Measurements from ENCODE around the gene MYBBP1A. TPM values are rescaled to one million over a fixed set of nuclear protein-coding genes. Genes with fewer than 3 reads are reported as not detected.

MYBBP1A gene
- total RNA-seq, 2 experiments from 2014 or later: 58.0 to 58.2 TPM

DNA sequence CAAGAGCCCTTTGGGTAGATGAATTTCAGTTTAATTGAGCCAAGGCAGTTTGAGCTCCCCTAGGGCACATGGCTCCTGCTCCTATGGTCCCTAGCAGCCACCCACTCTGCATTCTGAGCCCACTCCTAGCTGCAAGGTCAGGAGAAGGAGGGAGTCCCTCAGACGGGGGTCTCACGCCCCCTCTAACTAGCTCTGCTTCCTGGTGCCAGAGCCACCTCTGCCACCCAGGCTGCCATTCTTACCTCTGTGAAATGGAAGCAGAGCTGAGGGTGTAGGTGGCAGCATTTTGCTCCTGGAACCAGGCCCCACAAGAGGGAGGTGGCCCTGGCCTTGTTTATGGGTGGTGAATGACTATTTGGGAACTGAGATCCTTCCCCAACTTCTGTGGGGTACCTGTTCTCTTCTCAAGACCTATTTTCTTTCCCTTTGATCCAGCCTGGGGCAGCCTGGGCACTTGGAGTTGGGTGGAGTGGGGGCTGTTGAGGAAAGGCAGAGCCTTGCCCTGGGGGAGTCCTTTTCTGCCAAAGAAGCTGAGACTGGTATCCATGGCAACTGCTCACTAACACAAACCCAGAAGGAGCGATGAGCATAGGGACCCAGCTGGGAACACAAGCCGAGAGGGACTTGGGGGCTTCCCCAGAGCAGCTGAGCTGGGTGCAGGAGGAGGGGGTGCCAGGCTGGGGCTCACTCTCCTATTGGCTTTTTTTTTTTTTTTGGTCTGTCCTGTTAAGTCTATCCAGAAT is 51.7 kb downstream of the MYBBP1A start:
- DNase-seq (no peak), ATAC-seq (ENCODE audit: poor library complexity) (no peak)
- H3K36me3 Mint-ChIP-seq (ENCODE audit: low read depth): no peaks in the 10 kb centered on the region
- Histone ChIP-seq H3K27me3 (ENCODE audit: control insufficient read depth in 1 of 2, insufficient read depth in 2 of 2, low read length in 2 of 2) (peaks cover 38 to 42% of the 10 kb centered on the region in 2 experiments), H3K36me3 (ENCODE audit: insufficient read depth, low read length) (no peaks in the 10 kb centered on the region), H3K9me3 (ENCODE audit: control insufficient read depth in 1 of 2, insufficient read depth in 1 of 2, low read length in 2 of 2) (peaks cover 0 to 4% of the 10 kb centered on the region in 2 experiments), H3K4me1 (ENCODE audit: insufficient read depth, low read length) (peaks cover 39% of the 10 kb centered on the region), H3K27ac (ENCODE audit: low read depth in 1 of 2, low read length in 2 of 2) (no peak overlapping the region), H3K4me3 (ENCODE audit: low read length) (no peak overlapping the region)
- peaks cover 49% of the 10 kb centered on the region for H3K27me3 Mint-ChIP-seq
- H3K4me1 Mint-ChIP-seq (ENCODE audit: low read depth): peaks cover 45% of the 10 kb centered on the region
- no peak overlapping the region for H3K27ac Mint-ChIP-seq
- ChIA-PET CTCF (no interaction called here), POLR2A (interaction anchor here (1.6 kb wide), 1 partner anchor 18 kb away, joined by 5 read pairs; no protein-coding TSS in a partner anchor)
- no peaks in the 10 kb centered on the region for H3K9me3 Mint-ChIP-seq
- intact Hi-C loops (cut with DNase I, micrococcal nuclease): no loop called here
- H3K4me3 Mint-ChIP-seq: peak overlapping the region; percentile 30
- TF ChIP-seq, protein P1, sequence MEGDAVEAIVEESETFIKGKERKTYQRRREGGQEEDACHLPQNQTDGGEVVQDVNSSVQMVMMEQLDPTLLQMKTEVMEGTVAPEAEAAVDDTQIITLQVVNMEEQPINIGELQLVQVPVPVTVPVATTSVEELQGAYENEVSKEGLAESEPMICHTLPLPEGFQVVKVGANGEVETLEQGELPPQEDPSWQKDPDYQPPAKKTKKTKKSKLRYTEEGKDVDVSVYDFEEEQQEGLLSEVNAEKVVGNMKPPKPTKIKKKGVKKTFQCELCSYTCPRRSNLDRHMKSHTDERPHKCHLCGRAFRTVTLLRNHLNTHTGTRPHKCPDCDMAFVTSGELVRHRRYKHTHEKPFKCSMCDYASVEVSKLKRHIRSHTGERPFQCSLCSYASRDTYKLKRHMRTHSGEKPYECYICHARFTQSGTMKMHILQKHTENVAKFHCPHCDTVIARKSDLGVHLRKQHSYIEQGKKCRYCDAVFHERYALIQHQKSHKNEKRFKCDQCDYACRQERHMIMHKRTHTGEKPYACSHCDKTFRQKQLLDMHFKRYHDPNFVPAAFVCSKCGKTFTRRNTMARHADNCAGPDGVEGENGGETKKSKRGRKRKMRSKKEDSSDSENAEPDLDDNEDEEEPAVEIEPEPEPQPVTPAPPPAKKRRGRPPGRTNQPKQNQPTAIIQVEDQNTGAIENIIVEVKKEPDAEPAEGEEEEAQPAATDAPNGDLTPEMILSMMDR (IDR thresholded peaks at IDR 0.05): no peak

- Histone ChIP-seq H3K27me3 (ENCODE audit: control insufficient read depth in 1 of 2, insufficient read depth in 2 of 2, low read length in 2 of 2) (peaks cover 38 to 42% of the 10 kb centered on the region in 2 experiments), H3K4me3 (ENCODE audit: low read length) (no peak overlapping the region), H3K27ac (ENCODE audit: low read depth in 1 of 2, low read length in 2 of 2) (no peak overlapping the region), H3K9me3 (ENCODE audit: control insufficient read depth in 1 of 2, insufficient read depth in 1 of 2, low read length in 2 of 2) (peaks cover 0 to 4% of the 10 kb centered on the region in 2 experiments), H3K36me3 (ENCODE audit: insufficient read depth, low read length) (no peaks in the 10 kb centered on the region), H3K4me1 (ENCODE audit: insufficient read depth, low read length) (peaks cover 44% of the 10 kb centered on the region)
- no peak for ATAC-seq (ENCODE audit: poor library complexity)
- no peaks in the 10 kb centered on the region for H3K9me3 Mint-ChIP-seq
- H3K36me3 Mint-ChIP-seq (ENCODE audit: low read depth): no peaks in the 10 kb centered on the region
- no peak for DNase-seq
- H3K27ac Mint-ChIP-seq: no peak overlapping the region
- CTCF ChIA-PET: no interaction called here
- POLR2A ChIA-PET: no interaction called here
- intact Hi-C loops (cut with DNase I, micrococcal nuclease): no loop called here
- TF ChIP-seq, protein P1 (IDR thresholded peaks at IDR 0.05): no peak
- peaks cover 44% of the 10 kb centered on the region for H3K4me1 Mint-ChIP-seq (ENCODE audit: low read depth)
- no peak overlapping the region for H3K4me3 Mint-ChIP-seq
- peaks cover 49% of the 10 kb centered on the region for H3K27me3 Mint-ChIP-seq
Observed at GRCh38 chr17:4502466-4503154, 52.6 kb downstream of the MYBBP1A start.

DNA sequence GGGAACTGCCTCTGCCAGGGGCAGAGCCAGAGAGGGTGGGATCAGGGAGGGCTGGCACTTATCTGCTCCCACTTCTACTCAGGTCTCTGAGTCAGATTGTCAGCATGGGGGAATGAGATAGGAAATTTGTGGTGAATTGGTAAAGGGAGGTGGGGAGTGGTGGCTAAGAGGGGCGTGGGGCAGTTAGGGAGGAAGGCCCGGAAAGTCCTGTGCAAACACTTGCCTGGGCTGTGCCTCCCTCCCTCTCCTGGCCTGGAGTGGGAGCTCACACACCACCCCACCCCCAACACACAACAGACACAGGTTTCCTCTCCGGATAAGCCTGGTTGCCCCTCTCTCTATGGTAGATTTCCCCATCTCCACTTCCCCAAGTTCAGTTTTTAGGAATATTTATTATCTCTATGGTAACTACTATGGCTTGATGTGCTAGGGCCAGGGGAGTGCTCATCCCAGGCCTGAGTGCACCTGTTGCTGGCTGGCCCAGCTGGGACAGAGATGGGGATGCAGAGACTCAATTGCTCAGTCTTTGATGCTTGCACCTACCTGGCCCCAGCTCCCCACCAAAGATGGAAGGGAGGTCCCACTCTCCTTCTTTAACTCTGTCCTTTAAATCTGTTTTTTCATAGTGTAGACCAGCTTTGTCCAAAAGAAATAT is 53.8 kb downstream of the MYBBP1A start:
- Mint-ChIP-seq H3K9me3 (no peaks in the 10 kb centered on the region), H3K27me3 (peaks cover 49% of the 10 kb centered on the region), H3K4me3 (peak overlapping the region; percentile 11), H3K4me1 (ENCODE audit: low read depth) (peaks cover 40% of the 10 kb centered on the region), H3K36me3 (ENCODE audit: low read depth) (no peaks in the 10 kb centered on the region), H3K27ac (no peak overlapping the region)
- peaks cover 38 to 42% of the 10 kb centered on the region in 2 experiments for H3K27me3 ChIP-seq (ENCODE audit: control insufficient read depth in 1 of 2, insufficient read depth in 2 of 2, low read length in 2 of 2)
- H3K36me3 ChIP-seq (ENCODE audit: insufficient read depth, low read length): no peaks in the 10 kb centered on the region
- no peak overlapping the region for H3K27ac ChIP-seq (ENCODE audit: low read depth in 1 of 2, low read length in 2 of 2)
- ChIA-PET POLR2A (interaction anchor here (0.8 kb wide), 1 partner anchor 10 kb away, joined by 3 read pairs; no protein-coding TSS in a partner anchor), CTCF (no interaction called here)
- peaks cover 44% of the 10 kb centered on the region for H3K4me1 ChIP-seq (ENCODE audit: insufficient read depth, low read length)
- no peak for DNase-seq
- H3K4me3 ChIP-seq (ENCODE audit: low read length): no peak overlapping the region
- peaks cover 0 to 4% of the 10 kb centered on the region in 2 experiments for H3K9me3 ChIP-seq (ENCODE audit: control insufficient read depth in 1 of 2, insufficient read depth in 1 of 2, low read length in 2 of 2)
- TF ChIP-seq, protein P1 (IDR thresholded peaks at IDR 0.05): no peak
- no peak for ATAC-seq (ENCODE audit: poor library complexity)
- intact Hi-C loops (cut with DNase I, micrococcal nuclease): no loop called here
